ENCODE results near the gene ARAP2.

The ARAP2 gene

GRCh38 chr4:36086261-36086786 is 158.0 kb downstream of the ARAP2 start:
- no peak for DNase-seq

GRCh38 chr4:36082817-36083216 is 161.5 kb downstream of the ARAP2 start:
- no peak for DNase-seq

DNA sequence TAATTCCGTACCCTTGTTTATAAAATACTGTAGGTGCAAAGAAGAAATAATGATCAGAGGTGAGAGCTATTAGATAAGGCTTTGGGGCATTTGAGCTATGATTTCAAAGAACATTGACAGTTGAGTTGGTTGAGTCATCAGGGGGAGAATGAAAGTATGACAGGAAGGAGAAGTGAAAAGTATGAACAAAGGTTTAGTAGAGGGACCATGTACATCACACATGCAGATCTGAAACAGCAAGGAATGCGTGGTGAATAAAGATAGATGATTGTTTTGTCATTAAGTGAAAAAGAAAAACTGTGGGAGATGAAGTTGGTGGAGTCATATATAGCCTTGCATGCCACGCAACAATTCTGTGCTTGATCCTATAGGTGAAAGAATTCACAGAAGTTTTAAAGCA is 163.1 kb downstream of the ARAP2 start:
- DNase-seq = no peak

DNA sequence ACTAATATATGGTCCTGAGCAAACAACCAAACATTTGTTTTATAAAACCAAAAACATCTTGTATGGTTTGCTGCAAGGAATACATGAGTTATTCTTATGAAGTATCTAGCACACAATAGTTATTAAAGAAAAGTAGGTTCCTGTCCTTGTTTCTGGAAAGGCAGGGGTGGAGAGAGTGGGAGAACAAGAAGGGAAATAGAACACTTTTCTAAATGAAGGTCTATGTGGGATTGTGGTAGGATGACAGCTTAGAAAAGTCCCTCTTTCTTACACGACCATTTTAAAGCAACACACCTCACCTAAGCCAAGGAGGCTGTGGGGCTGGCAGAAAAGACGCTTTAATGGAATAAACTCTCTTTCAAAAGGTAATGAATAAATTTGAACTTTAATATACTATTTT is 164.6 kb downstream of the ARAP2 start:
- no peak for DNase-seq

DNA sequence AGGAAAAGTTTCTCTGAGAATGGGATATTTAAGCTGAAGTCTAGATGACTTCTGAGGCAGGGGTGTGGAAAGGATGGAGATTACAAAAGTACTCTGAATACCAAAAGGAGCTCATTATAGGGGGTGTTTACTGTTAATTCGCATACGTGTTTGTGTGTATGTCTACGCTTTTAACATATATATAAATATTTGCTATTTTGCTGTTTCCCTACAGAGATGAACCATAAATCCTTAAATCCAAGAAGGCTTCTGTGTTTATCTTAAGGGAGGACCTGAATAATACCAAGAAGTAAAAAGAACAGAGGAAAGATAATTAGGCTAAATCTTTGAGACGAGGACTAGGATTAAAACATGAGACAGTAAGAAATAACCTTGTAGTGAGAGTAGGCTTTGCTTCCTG is 166.0 kb downstream of the ARAP2 start:
- DNase-seq = no peak

GRCh38 chr4:36072529-36072928 is 171.8 kb downstream of the ARAP2 start:
- DNase-seq = no peak

- no peak for DNase-seq
Observed at GRCh38 chr4:36067116-36067515, 177.2 kb downstream of the ARAP2 start.

DNA sequence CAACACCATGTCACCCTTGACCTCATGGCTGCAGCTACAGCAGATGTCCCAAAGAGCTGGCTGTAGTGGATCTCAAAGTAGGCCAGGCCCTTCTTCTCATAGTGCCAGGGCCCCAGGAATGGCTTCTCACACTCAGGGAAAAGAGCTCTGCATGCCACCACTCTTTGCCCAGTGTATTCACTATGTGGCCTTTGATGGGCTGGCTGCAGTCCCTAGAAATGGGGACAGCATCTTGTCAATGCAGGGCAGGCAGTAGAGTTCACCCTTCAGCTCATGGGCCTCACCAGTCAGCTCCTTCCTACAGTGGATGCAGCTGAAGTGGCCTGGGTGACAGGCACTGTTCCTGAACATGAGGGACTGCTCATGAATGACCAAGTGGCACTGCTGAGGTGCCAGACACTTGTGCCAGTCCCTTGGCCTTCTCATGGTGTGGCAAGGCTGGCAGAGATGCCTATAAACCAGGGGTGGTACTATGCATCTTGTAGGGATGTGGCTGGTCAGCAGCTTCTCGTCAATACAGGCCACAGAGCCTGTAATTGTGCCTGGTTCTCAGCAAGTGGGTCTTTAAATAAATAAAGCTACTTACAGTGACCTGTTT is 178.9 kb downstream of the ARAP2 start:
- no peak for DNase-seq

DNA sequence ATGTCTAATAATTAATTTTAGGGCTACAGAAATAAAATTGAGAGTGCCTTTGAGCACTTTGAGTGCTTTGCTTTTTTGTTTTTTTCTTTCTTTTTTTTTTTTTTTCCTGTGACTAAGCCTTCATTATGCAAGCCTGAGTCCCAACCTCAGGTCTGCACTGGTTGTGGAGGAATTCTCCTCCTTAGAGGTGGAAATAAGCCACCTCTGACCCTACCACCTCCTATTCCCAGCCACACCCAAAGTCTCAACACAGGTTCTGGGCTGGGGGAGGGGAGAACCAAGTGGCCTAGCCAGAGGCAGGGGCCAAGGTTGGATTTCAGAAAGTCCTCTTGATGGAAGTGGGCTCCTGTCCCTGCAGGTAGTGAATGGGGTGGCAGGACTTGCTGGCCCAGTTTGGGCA is 180.2 kb downstream of the ARAP2 start:
- no peak for DNase-seq

GRCh38 chr4:36056136-36056535 is 188.2 kb downstream of the ARAP2 start:
- no peak for DNase-seq

DNA sequence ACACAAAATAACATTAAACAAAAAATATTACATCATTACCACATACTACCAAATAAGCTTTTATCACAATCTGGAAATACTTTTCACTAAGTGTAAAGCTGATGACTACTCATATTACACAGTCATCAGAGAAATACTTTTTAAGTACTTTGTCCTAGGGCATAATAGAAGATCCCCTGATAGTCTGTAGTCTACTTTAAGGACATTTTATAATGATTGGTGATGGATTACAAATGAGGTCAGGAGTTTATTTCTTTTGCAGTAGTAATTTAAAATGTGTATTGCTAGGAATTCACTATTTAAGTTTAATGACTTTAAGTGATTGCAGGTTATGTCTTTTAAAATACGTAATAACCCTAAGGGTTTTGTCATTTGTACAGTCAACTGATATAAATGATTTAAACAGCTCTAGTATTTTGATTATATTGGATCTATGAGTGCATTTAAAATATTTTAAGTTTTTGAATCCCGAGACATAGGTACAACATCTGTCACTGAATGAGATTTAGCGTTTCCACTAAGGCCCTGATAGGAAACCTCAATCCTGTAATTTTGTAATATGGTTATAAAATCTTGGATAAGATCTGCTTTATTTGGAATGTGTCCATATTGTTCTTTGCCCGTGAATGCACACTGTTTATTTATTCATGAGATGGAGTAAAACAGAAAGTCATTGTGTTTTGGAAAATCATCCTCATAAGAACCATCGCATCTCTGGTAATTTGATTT is 189.5 kb downstream of the ARAP2 start:
- no peak for DNase-seq

GRCh38 chr4:36053930-36054329 is 190.4 kb downstream of the ARAP2 start:
- DNase-seq = no peak

GRCh38 chr4:36051634-36052033 is 192.7 kb downstream of the ARAP2 start:
- DNase-seq = no peak

GRCh38 chr4:36046026-36046425 is 198.3 kb downstream of the ARAP2 start:
- DNase-seq = no peak

DNA sequence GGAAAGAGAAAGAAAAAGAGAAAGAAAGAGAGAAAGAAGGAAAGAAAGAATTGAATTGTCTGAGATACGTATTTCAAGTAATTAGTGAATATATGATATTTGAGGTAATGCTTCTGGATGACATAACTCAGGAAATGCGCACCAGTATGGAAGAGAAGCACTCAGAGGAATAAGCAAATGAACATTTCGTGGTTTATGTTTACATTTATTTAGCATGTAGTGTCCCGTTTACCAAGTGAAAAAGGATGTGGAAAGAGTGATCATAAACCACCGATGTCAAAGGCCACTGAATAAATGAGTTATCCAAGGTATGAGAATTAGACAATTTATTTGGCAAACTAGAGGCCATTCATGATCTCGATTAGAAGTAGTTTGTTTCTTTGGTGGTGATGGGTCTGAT is 200.4 kb downstream of the ARAP2 start:
- DNase-seq = no peak

DNA sequence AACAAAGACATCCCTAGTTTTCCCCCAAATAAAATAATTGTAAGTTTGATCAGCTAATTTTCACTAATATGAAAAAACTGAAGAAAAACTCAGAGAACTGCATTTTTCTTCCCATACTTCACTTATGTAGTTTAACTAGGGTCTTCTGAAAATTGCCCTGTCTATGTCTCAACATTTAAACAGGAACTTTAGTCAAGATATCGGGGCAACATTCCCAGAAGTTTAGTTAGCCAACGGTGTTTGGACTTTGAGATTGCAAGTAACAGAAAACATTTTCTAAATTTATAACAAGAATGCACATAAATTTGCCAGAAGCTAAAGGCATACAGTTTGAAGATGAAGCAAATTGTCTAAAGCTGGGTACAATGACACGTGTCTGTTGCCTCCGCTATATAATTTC is 201.1 kb downstream of the ARAP2 start:
- DNase-seq = no peak

DNA sequence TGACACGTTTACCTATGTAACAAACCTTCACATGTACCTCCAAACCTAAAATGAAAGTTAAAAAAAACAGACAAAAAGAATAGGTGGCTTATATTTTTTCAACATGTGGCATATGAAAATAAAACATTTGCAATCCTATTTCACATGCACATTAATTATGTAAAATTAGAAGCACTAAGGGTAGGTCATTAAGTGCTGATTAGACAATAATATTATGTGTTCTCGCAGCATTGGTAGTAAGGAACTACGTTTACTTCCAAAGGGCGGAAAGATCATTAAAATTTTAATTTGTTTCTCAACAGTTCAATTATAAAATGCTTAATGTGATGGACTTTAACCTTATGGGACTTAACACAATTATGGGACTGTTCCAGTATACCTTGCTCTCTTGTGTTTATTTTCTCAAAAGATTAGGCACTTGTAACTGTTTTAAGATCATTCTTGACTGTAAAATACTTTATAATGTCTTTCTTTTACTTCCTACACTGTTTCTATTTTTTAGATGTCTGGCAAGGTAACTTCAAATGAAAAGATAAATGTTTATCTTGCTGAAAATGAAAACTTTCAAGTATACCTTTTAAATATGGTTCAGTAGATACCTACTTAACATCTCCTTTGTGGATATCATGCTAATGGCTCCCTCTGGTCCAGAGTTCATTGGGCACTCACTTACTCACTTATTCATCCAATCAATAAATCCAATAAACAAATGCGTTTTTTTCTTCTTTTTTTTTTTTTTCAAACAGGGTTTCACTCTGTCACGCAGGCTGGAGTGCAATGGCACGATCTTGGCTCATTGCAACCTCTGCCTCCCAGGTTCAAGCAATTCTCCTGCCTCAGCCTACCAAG is 202.0 kb downstream of the ARAP2 start:
- DNase-seq = no peak

- DNase-seq = no peak
Observed at GRCh38 chr4:36041340-36041739, 203.0 kb downstream of the ARAP2 start.

- DNase-seq = no peak
Observed at GRCh38 chr4:36039026-36039425, 205.3 kb downstream of the ARAP2 start.

GRCh38 chr4:36038491-36038890 is 205.8 kb downstream of the ARAP2 start:
- DNase-seq = no peak

GRCh38 chr4:36037127-36037526 is 207.2 kb downstream of the ARAP2 start:
- DNase-seq = no peak

- no peak for DNase-seq
Observed at GRCh38 chr4:36029951-36030350, 214.4 kb downstream of the ARAP2 start.

DNA sequence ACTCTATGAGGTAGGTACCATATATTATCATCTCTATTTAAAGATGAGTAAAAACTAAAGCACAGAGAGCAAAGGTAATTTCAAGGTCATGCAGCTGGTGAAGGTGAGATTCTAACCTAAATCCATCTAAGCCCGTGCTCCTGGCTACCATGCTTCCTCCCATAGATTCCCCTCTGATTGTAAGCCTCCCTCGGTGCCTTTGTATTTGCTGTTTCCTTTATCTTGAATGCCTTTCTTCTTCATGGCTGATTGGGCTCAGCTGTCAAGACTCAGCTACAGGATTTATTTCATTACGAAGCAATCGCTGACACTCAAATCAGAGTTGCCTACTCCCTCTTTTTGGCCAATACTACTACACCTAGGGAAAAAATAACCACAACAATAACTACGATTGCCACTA is 217.1 kb downstream of the ARAP2 start:
- no peak for DNase-seq

Data from cortex of kidney (tissue), 1 donor.